Measurements from ENCODE around the gene RASGRF1.
"Not testable (repeated sequence)": the region's sequence is repeated elsewhere in the genome, so short reads cannot be mapped to it uniquely, and the experiment has no call there.

Gene RASGRF1

DNA sequence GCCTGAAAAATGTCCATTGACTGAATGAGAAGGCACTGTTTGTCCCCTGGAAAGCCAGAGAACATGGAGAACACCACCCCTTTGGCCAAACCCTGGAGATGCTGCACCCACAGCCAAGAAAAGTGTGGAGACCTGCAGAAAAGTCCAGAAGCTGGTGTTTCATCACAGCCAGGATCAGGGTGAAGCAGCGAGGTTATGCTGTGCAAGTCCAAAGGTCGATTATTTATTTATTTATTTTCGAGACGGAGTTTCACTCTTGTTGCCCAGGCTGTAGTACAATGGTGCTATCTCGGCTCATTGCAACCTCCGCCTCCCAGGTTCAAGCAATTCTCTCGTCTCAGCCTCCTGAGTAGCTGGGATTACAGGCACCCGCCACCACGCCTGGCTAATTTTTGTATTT lies 140.2 kb downstream of the RASGRF1 start:
- DNase-seq = no peak

DNA sequence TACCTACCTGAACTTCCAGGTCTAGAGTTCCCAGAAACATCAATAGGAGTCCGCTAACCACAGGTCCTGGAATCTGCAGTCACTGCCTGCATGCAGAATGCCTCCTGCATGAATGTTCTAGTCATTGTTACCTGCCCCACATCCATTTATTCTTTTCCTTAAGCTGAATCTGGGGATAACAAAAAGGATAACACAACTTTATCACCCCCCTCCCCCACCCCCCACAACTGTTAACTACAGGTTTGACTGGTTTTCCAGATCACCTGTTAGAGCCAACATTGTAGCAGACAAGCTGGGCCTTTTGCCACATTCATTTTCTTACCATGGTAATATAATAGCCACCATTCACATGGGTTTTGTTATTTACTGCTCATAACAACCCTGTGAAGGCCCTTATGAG lies 141.1 kb downstream of the RASGRF1 start:
- no peak for DNase-seq

DNA sequence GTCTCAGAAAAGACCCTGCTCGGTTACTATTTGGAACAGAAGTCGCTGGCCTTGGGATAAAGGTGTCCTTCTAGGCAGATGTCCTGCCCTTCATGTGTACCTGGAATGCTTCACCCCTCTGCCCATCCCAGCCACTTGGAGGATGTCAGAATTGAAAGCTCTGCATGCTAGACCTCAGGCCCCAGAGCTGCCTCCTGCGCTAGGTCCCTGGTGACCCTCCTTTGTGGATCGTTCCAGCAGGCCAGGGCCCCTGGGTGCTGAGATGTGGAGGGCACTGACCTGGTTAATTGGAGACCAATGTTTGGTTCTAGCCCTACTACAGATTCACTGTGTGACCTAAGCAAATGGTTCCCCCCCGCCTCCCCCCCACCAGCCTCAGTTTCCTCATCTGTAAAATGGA lies 143.1 kb downstream of the RASGRF1 start:
- no peak for DNase-seq

- DNase-seq = no peak
Measured at GRCh38 chr15:78946493-78946892, 144.1 kb downstream of the RASGRF1 start.

DNA sequence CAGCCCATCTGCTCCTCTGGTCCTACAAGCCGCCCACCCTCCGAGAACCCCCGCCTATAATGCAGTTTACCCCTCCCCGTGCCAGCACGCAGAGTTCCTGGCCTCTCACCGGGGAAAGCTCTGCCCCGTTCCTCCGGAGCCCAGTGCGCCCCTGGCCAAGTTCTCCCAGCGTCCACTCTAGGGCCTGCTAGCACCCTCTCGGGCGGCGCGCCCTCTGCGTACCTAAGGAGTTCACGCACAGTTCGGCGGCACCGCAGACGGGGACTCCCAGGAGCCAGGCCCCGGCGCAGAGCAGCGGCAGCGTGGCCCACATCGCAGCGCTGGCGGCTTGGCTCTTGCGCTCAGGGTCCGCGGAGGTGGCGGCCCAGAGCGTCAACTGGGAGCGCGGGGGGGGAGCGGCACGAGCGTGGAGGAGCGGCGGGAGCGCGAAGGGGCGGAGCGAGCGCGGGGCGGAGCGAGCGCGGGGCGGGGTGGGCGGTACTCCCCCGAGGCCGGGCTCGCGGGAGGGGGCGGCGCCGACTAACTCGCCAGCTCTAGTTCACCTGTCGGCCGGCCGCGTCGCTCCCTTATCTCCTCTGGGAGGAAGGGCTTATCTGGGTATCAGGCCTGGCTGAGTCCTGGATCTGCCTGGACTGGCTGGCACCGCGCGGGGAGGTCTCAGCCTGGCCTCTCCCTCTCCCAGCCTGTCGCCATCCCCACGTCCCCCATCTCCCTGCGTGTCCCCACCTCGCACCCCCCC lies 145.7 kb downstream of the RASGRF1 start, which contains the start of gene CTSH:
Gene CTSH, minus strand, starts transcription at position 378 of the 739 bp plus-strand sequence. Its CDS starts 65 bp downstream, at position 313.
- no peak for DNase-seq

GRCh38 chr15:78944202-78944625 lies 146.4 kb downstream of the RASGRF1 start:
- DNase-seq = no peak

DNA sequence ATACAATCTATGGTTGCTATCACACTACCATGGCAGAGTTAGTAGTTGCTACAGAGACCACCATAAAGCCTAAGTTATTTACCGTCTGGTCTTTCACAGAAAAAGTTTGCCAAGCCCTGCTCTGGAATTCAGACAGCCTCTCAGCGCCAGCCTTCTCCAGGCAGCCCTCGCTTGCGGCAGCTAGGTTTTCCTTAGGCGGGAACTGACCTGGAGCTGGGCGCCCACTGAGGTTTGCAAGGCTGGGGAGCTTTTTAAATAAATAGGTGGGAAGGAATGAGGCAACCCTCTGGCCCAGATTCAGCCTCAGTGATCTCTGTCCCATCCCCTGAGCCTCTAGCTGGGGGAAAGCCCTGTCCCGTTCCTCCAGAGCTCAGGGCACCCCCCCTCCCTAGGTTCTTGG lies 146.9 kb downstream of the RASGRF1 start:
- no peak for DNase-seq

- DNase-seq = no peak
Measured at GRCh38 chr15:78942741-78943140, 147.8 kb downstream of the RASGRF1 start.

GRCh38 chr15:78938658-78939488 lies 151.7 kb downstream of the RASGRF1 start:
- DNase-seq = no peak

DNA sequence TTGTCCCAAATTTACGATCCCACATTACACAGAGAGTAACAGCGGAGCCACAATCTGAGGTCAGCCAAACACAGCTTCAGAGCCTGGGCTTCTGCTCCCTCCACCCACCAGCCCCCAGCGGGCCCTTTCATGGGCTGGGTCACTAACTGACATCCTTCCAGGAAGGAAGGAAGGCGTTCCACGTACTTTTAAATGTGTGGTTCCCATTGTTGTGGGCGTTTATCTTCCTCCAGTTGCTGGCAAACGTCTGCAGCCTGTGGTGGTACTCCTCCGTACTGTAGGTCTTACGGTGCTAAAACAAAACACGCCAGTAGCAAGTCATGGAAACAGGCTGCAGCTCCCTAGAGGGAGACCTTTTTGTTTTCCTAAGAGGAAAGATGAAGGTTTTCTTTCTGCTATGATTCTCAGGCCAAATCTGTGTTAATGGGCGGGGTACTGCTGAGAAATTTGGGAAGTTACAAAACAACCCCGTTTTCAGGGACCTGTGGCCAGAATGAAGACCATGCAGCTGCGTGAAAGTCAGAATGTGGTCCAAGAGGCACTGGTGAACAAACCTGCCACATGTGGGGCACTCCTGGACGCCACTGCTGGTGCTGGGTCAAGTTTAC lies 153.3 kb downstream of the RASGRF1 start:
- no peak for DNase-seq

DNA sequence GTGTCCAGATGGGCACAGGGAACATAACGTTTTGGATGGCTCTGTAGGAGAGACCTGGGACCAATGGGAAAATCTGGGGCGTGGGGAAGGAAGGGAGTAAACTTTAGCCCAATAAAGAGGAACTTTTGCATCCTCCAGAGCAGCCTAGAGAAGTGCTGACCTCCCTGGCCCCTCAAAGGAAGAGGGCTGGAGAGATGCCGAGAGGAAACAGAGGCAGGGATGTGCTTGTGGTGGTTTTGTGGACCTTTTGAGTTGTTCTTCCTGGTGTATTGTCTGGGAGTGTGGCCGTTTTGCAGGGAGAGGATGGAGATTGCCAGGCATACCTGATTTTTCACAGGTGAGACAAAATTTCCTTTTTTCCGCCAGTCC lies 155.9 kb downstream of the RASGRF1 start:
- DNase-seq = no peak

- no peak for DNase-seq
Measured at GRCh38 chr15:78933823-78934654, 156.5 kb downstream of the RASGRF1 start.

GRCh38 chr15:78933187-78933822 lies 157.3 kb downstream of the RASGRF1 start:
- no peak for DNase-seq

- DNase-seq = no peak
Measured at GRCh38 chr15:78932258-78932808, 158.2 kb downstream of the RASGRF1 start.

GRCh38 chr15:78931439-78932257 lies 158.9 kb downstream of the RASGRF1 start:
- no peak for DNase-seq

DNA sequence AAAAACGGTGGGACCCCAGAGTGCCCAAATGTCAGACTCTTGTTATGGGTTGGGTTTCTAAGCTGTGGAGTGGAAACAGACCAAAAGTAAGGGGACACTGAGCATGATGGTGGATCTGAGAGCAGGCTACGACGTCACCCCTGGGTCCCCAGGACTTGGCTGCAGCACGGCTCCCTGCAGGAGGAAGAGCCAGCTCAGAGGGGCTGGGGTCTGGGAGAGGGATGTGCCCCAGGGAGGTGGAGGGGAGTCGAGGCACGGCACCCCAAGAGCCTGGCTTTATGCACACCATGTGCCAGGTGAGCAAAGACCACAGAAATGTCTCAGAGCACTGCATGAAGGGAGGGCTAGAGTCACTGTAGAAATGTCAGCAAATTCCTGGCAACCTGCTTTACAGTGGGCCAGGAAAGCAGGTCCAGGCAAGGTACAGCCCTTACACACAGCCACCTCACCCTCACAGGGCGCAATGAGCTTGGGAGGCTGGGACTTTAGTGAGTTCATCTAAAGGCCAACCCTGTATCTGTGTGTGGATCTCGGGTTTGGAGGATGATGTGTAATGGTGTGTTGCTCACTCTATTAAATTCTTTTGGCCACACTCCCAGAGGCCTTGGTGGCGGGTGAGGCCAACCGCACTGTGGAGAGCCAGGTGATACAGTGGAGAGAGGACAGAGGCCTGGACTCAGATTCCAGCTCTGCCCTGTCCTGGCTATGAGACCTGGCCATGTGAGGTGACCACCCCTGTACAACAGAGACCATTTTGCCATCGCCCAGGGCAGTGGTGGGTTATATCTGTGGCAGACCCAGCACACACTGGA lies 159.8 kb downstream of the RASGRF1 start:
- no peak for DNase-seq

DNA sequence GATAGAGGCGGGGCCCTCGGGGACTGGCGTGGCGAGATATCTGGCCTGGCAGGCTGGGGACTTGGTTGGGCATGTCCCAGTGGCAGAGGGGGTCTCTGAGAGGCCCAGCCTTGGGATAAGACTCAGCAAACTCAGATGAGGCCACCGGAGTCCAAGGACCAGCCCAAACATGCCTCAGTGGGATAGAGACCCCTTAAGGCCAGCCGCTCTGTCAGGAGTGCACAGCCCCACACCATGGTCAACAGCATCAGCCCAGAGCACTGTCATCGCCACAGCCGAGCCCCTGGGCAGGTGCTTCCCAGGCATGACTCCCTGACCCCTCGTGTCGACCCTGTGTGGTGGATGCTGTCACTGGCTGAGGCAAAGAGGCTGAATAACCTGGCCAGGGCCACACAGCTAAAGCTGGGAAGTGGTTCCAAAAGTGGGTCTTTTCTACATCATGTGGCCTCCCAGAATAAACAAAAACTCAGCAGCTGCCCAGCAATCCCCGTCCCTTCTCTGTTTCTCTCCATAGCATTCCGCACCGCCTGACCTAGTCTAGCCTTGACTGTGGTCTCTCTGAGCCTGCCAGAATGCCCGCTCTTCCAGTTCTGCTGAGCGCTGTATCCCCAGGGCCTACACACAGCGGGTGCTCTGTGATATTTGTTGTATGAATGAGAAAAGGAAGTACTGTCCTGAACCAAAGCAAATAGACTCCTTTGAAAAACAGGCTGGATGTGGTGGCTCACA lies 160.9 kb downstream of the RASGRF1 start:
- no peak for DNase-seq

GRCh38 chr15:78928616-78929093 lies 161.9 kb downstream of the RASGRF1 start:
- DNase-seq = no peak

GRCh38 chr15:78928176-78928575 lies 162.4 kb downstream of the RASGRF1 start:
- DNase-seq = not testable (repeated sequence)

All from SIG-M5 (cell line).